HG02870 (cell line): Measurements from ENCODE around the gene DPP9.

Experiments
- ATAC-seq: cut with Tn5 transposase; IDR thresholded peaks from one replicate; pipeline ENCODE4 v1.9.1; 2021; ENCODE audit warnings: mild to moderate bottlenecking, moderate library complexity; ENCODE audit not compliant: unreplicated experiment

Gene DPP9

DNA sequence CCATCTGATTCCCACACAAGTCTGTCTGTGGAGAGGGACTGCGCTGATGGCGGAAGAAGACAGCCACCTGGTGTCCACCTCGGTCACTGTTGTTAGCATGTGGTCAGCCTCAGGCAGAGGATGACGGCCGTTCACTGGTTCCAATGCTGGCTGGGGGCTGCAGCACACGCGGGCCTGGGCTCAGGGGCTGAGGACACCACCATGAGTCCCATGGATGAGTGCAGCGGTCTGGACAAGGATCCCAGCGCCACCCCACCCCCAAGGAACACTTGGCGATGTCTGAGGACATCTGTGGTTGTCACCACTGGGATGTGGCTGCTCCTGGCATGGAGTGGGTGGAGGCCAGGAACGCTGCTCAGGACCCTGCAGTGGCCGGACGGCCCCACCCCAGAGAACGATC, 10.9 kb downstream of the DPP9 start:
- no peak for ATAC-seq

- no peak for ATAC-seq
Observed at GRCh38 chr19:4711211-4711610, 12.4 kb downstream of the DPP9 start.

DNA sequence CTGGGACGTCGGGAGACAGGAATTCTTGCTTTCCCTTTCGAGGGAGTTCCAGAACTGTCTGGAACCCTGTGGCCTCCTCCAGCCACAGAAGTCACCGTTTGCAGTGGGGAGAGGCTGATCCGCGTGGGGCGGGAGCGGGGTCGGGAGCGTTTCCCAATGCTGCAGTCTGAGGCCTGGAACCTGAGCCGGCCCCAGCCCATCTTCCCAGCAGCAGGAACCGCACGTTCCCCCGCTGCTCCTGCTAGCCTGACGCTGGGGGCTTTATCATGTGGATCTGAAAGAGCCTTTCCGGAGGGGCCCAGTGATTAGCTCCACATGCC, 13.4 kb downstream of the DPP9 start:
- ATAC-seq = no peak

- no peak for ATAC-seq
Observed at GRCh38 chr19:4709440-4710280, 14.0 kb downstream of the DPP9 start.

DNA sequence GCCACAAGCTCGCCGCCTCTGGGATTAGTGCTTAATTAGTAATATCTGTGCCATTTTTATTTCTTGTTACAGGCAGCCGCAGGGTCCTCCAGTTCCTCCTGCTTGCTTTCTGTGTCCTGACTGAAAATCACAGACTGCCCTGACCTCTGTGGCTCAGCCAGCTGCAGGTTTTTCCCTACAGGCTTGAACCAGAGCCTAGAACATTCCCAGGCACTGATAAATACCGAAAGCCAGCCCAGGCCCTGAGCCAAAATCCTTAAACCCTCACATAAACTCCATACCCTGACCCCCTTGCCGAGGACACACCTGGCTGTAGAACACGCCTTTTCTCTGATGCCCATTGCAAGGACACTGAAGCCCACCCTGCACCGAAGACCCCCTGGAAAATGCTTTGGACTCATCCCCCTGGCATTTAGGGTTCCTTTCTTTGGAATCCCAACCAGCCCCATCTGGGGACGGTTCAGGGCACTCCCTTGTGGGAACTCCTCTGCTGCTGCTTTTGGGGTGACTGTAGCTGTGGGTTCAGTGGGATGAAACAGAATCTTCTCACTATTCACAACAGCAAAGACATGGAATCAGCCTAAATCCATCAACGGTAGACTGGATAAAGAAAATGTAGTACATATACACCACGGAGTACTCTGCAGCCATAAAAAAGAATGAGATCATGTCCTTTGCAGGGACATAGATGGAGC, 15.5 kb downstream of the DPP9 start:
- ATAC-seq = no peak

DNA sequence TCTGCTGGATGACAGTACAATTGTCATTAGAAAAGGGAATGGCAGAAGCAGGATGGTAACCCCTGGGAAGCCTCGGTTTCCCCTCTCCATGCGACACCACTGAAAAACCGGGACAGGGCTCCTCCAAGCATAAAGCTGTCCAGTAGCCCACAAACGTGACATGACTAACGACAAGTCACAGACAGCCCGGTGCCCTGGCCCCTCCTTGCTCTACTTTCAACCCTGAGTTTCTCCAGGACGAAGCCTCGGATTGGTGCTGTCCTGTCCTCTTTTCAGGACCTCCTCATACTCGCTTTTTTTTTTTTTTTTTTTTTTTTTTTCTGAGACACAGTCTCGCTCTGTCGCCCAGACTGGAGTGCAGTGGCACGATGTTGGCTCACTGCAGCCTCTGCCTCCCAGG, 16.3 kb downstream of the DPP9 start:
- ATAC-seq = no peak

- no peak for ATAC-seq
Observed at GRCh38 chr19:4705413-4706131, 18.1 kb downstream of the DPP9 start.

DNA sequence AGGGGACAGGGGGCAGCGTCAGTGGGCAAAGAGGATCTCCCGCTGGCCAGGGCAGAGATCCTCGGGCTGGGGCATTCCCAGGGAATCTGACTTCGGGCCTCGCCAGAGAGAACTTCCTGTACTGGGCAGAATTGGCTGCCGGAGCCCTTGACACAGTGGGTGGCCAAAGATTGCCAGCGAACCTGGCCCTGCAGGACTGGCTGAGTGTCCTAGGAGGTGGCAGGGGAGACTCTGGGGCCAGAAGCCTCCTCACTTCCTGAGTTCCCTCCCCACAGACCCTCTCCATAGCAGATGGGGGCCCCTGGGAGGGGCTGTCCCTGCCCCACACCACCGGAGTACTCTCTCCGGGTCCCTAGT, 19.3 kb downstream of the DPP9 start:
- ATAC-seq = no peak

- ATAC-seq = no peak
Observed at GRCh38 chr19:4703671-4704316, 19.8 kb downstream of the DPP9 start.

- ATAC-seq = no peak
Observed at GRCh38 chr19:4702764-4703163, 20.9 kb downstream of the DPP9 start.

GRCh38 chr19:4701557-4701956, 22.1 kb downstream of the DPP9 start:
- ATAC-seq = no peak

DNA sequence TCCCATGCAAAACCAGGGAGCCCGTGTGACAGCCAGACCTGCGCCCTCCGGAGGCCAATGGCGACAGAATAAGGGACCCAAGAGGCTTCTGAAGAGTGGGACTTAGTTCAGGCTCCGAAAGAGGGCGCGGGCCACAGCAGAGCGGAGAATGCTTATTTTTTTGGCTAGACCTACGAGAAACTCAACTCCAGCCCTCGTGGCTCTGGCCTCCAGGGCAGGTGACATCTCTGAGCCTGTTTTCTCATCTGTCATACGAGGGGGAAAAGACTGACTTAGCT, 23.0 kb downstream of the DPP9 start:
- ATAC-seq = no peak

DNA sequence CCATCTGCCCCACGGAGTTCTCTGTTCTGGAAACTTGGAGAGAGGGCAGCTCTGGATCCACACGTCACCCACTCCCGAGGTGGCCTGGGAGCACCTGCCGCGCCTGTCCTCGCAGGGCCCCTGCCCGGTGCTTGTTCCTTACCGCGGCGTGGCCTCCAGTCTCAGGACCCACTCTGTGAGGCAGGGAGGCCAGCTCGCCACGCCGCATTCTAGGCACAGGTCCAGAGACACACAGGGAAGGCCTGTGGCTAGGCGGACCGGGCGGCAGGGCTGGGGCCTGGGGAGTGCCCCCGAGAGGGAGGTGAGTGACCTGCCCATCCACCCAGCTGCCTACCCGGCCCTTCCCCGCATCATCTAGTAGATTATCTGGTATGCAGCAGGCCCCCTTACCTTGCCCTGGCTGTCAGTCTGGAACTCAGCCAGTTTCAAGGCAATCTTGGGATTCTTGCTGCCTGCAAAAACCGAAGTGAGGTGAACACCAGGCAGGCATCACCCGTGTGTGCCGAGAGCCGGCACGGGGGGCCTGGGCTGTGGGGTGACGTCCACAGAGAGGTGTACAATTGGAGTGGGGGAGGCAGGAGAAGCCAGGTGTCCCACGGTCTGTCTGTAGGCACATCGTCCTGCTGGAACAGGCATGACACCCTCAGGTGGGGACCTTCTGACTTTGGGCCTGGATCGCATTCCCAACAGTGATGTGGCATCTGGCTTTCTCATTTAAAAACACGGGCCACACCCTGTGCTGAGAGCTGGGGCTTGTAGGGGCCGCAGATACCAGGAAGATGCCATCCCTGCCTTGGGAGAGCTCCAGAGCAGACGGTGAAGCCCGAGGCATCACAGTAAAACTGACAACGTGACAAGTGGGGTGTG, 23.6 kb downstream of the DPP9 start:
- no peak for ATAC-seq

GRCh38 chr19:4697304-4697703, 26.3 kb downstream of the DPP9 start:
- ATAC-seq = no peak

GRCh38 chr19:4695224-4695731, 28.4 kb downstream of the DPP9 start:
- ATAC-seq = no peak

GRCh38 chr19:4694211-4694987, 29.2 kb downstream of the DPP9 start:
- no peak for ATAC-seq

DNA sequence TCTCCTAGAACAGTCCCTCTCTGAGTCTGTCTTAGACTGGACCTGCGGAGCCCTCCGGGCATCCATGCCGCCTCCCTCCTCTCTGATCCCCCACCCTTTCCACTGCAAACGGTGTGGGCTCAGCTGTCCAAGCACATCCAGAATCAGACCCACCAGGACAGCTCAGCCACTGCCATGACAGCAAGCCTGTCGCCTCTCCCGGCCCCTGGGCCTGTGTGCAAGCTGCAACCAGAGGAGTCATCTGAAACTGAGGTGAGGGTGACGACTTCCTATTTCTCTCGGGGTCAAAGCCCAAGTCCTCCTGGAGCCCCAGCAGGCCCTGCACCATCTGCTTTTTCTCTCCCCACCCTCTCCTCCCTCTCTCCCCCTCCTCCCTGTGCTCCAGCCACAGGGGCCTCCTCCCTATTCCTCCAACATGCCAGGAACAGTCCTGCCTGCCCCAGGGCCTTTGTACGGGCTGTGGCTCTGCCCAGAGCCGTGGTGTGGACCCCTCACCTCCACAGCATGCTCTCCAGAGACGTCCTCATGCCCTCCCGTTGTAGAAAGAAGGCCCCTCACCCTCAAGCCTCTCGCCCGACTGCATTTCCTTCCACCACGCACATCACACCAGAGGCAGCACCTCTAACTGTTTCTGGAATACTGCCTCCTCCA, 30.0 kb downstream of the DPP9 start:
- no peak for ATAC-seq

DNA sequence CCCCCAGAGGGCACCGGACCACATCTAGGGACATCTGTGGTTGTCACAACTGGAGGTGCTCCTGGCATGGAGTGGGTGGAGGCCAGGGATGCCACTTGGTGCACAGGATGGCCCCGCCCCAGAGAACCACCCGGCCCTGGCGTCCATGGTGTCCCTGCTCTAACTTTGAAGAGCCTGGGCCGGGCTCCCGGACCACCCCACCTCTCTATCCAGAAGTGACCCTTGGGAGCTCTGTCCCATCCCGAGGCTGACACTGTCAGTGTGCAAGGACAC, 30.6 kb downstream of the DPP9 start:
- no peak for ATAC-seq

GRCh38 chr19:4692251-4693077, 31.2 kb downstream of the DPP9 start:
- ATAC-seq = no peak
